Hepatocyte (in vitro differentiated cells): ENCODE measurements around the gene EIPR1.

Experiments used
- EZH2 ChIP-seq: fragments of 200-600 bp; sonication (generic); IDR thresholded peaks from 2 replicates; pipeline ENCODE4 v1.6.1; 2016; ENCODE audit warnings: antibody characterized with exemption, mild to moderate bottlenecking, borderline replicate concordance
- EZH2phosphoT487 ChIP-seq: fragments of 200-600 bp; sonication (generic); IDR thresholded peaks from one replicate; pipeline ENCODE4 v1.6.1; 2018; ENCODE audit warnings: antibody characterized with exemption, mild to moderate bottlenecking, low read depth, moderate library complexity; ENCODE audit not compliant: unreplicated experiment, severe bottlenecking
- TF ChIP-seq, protein P1 (sequence below): fragments of 200-600 bp; sonication (generic); IDR thresholded peaks from 2 replicates; pipeline ENCODE4 v1.5.1; 2016; ENCODE audit warnings: antibody characterized with exemption, mild to moderate bottlenecking; ENCODE audit not compliant: poor library complexity

DNA sequence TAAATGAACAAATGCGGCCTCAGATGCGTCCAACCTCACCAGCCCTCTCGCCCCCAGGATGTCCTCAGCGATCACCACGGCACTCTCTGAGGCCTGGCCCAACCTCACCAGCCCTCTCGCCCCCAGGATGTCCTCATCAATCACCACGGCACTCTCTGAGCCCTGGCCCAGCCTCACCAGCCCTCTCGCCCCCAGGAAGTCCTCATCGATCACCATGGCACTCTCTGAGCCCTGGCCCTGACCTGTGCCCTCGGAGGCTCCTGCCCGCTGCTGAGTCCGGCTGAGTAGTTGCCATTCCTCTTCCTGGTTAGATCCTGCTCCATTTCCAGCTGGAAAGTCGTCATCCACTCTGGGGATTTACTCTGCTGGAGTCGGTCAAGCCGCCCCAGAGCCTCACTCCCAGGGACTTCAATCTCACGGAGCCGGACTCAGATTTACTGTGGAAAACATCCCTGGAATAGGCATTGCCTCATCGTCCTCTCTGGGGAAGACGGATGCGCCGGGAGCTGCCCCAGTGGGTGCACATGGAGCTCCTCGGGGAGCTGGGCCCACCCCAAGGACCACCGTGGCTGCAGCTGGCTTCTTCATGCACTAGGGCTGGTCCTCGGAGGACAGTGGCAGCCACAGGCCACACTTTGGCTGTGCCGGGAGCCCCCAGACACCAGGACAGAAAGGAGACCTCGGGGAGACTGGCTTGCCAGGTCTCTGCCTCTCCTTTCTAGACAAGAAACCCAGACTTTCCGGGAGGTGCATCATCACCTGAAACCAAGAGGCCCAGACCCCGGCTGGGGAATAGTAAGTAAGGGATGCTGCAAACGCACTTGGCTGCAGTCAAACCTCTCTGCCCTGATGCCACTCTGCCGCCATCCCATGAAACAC lies 230.6 kb downstream of the EIPR1 start:
- TF ChIP-seq, protein P1, sequence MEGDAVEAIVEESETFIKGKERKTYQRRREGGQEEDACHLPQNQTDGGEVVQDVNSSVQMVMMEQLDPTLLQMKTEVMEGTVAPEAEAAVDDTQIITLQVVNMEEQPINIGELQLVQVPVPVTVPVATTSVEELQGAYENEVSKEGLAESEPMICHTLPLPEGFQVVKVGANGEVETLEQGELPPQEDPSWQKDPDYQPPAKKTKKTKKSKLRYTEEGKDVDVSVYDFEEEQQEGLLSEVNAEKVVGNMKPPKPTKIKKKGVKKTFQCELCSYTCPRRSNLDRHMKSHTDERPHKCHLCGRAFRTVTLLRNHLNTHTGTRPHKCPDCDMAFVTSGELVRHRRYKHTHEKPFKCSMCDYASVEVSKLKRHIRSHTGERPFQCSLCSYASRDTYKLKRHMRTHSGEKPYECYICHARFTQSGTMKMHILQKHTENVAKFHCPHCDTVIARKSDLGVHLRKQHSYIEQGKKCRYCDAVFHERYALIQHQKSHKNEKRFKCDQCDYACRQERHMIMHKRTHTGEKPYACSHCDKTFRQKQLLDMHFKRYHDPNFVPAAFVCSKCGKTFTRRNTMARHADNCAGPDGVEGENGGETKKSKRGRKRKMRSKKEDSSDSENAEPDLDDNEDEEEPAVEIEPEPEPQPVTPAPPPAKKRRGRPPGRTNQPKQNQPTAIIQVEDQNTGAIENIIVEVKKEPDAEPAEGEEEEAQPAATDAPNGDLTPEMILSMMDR: no peak
- TF ChIP-seq EZH2 (no peak), EZH2phosphoT487 (no peak)
